ENCODE data around the gene SYT1. TPM values are rescaled to one million over a fixed set of nuclear protein-coding genes. Genes with fewer than 3 reads are reported as not detected.

SYT1 gene
- total RNA-seq, 1 donor from 2014 or later: 2.1 TPM

DNA sequence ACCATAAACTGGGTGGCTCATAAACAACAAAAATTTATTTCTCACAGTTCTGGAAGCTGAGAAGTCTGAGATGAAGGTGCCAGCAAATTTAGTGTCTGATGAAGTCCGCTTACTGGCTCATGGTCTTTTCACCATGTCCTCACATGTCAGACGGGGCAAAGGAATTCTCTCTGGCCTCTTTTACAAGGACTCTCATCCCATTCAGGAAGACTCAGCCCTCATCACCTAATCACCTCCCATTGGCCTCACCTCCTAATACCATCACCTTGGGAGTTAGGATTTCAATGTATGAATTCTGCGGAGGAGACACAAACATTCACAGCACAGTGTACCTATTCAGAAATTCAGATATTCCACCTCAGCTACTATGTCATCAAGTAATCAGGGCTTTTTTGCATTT lies 468.6 kb downstream of the SYT1 start:
- Histone ChIP-seq H3K36me3 (ENCODE audit: control insufficient read depth in 3 of 3, insufficient read depth in 3 of 3, low read length in 3 of 3) (no peaks in the 10 kb centered on the region), H3K4me3 (ENCODE audit: low read length in 3 of 3) (no peak overlapping the region), H3K9ac (ENCODE audit: low read depth in 1 of 3, low read length in 3 of 3) (no peak overlapping the region), H3K4me1 (ENCODE audit: control insufficient read depth in 3 of 3, insufficient read depth in 3 of 3, low read length in 3 of 3) (no peaks in the 10 kb centered on the region), H3K27me3 (ENCODE audit: control insufficient read depth in 3 of 3, insufficient read depth in 3 of 3, low read length in 3 of 3) (peaks cover 0 to 2% (median 0%) of the 10 kb centered on the region in 3 donors), H3K9me3 (ENCODE audit: control insufficient read depth in 3 of 3, low read length in 3 of 3) (no peaks in the 10 kb centered on the region), H3K27ac (ENCODE audit: low read depth, low read length) (no peak overlapping the region)

DNA sequence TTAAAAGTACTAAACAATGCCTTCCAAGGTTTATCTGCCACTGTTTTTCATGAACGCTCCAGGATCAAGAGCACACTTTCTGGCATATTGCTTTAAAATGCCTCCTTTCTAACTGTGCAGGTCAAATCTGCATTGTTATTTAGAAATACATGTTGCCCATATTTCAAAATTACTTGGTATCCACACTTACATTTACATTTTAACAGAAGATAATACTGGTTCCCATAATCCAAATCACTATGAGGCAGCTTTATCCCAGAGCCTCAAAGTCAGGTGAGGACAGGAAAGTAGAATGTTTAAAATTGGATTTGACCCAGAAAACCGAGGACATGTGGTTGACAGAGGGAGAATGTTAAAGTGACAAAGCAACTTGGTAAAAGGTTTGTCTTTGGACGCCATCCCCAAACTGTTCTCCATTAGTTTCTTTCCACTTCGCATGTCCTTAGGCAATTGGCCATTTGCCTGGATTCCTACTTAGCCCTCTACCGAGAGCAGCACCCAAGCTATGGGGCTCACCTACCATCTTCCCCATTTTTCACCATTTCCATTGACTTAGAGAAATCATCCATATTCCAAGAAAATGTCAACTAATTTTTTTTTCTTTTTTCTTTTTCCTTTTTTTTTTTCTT lies 473.2 kb downstream of the SYT1 start:
- Histone ChIP-seq H3K36me3 (ENCODE audit: control insufficient read depth in 3 of 3, insufficient read depth in 3 of 3, low read length in 3 of 3) (no peaks in the 10 kb centered on the region), H3K4me3 (ENCODE audit: low read length in 3 of 3) (no peak overlapping the region), H3K9ac (ENCODE audit: low read depth in 1 of 3, low read length in 3 of 3) (no peak overlapping the region), H3K27ac (ENCODE audit: low read depth, low read length) (no peak overlapping the region), H3K9me3 (ENCODE audit: control insufficient read depth in 3 of 3, low read length in 3 of 3) (no peaks in the 10 kb centered on the region), H3K4me1 (ENCODE audit: control insufficient read depth in 3 of 3, insufficient read depth in 3 of 3, low read length in 3 of 3) (no peaks in the 10 kb centered on the region), H3K27me3 (ENCODE audit: control insufficient read depth in 3 of 3, insufficient read depth in 3 of 3, low read length in 3 of 3) (peaks cover 0 to 2% (median 0%) of the 10 kb centered on the region in 3 donors)

DNA sequence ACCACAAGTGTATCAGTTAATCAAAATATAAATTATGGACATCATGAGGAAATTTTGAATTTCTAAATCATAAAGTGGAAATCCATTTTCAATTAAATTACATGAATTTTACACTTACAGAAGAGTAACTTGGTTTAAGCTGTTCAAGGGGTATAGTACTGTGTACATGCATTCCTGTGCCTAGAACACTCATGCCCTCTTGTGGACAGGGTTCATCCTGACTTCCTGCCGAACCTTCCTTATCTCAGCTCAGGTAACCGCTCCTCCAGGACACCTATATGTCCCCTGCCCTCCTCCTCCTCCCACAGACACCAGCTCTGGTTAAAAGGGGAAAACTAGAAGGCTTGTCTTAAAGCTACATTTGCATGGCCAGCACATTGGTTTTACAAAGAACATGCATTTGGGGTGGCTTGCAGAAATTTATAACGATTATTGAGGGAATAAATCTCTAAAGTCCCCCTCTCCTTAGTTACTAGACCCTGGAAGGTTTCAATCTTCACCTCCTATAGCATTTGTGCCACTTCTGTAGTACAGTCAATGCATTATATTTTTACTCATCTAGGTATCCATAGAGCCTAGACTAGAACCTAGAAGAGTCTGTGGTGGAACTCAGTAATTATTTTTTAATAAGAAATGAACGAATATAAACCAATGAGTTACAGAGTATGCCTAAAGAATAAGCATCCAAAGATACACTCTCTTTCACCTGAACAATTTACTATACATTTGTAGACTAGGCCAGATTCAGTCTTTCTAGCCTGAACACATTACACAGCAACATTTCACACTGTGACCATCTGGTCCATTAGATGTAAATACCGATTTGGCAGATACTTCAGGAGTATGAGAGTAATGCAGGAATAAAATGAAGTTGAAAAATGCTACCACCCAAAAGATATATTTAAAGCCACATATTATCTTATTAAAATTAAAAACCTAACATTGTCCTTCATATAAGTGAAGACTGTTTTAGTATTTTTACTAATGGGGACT lies 480.6 kb downstream of the SYT1 start:
- no peak overlapping the region for H3K4me3 ChIP-seq (ENCODE audit: low read length in 3 of 3)
- H3K27me3 ChIP-seq (ENCODE audit: control insufficient read depth in 3 of 3, insufficient read depth in 3 of 3, low read length in 3 of 3): no peaks in the 10 kb centered on the region
- no peak overlapping the region for H3K27ac ChIP-seq (ENCODE audit: low read depth, low read length)
- H3K9ac ChIP-seq (ENCODE audit: low read depth in 1 of 3, low read length in 3 of 3): no peak overlapping the region
- no peaks in the 10 kb centered on the region for H3K9me3 ChIP-seq (ENCODE audit: control insufficient read depth in 3 of 3, low read length in 3 of 3)
- no peaks in the 10 kb centered on the region for H3K36me3 ChIP-seq (ENCODE audit: control insufficient read depth in 3 of 3, insufficient read depth in 3 of 3, low read length in 3 of 3)
- H3K4me1 ChIP-seq (ENCODE audit: control insufficient read depth in 3 of 3, insufficient read depth in 3 of 3, low read length in 3 of 3): no peaks in the 10 kb centered on the region

DNA sequence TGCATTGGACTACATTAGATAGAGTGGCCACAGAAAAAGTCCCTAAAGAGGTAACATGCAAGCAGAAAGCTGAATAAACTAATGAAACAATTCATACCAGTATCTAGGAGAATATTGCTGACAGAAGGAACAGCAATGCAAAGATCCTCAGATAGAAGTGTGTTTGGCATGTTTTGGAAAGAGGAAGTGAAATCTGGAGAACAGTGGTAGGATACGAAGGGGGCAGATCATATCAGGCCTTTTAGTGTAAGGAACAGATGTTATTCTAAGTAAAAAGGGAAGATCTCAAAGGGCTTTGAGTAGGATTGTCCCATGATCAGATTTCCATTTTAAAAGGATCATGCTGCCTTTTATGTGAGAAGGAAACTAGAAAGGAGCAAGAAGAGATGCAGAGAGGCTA lies 483.3 kb downstream of the SYT1 start:
- Histone ChIP-seq H3K27ac (ENCODE audit: low read depth, low read length) (no peak overlapping the region), H3K27me3 (ENCODE audit: control insufficient read depth in 3 of 3, insufficient read depth in 3 of 3, low read length in 3 of 3) (no peaks in the 10 kb centered on the region), H3K9ac (ENCODE audit: low read depth in 1 of 3, low read length in 3 of 3) (no peak overlapping the region), H3K36me3 (ENCODE audit: control insufficient read depth in 3 of 3, insufficient read depth in 3 of 3, low read length in 3 of 3) (no peaks in the 10 kb centered on the region), H3K4me1 (ENCODE audit: control insufficient read depth in 3 of 3, insufficient read depth in 3 of 3, low read length in 3 of 3) (no peaks in the 10 kb centered on the region), H3K9me3 (ENCODE audit: control insufficient read depth in 3 of 3, low read length in 3 of 3) (no peaks in the 10 kb centered on the region), H3K4me3 (ENCODE audit: low read length in 3 of 3) (no peak overlapping the region)

DNA sequence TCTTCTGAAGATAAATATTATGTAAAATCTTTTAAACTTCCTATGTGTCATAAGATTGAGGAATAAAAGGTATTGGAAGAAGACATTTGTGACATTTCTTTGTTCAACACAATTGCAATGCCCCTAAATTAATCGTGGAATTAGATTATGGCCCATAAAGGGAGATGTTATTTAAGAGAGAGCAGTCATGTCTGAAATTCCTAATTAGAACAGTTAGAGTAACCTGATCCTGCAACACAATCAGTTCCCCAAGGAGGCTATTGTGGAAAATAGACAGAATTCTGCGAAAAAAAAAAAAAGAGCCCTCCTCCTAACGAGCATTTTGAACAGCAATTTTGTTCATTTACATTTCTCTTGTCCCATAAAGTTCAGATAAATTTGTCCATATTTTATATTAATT lies 486.7 kb downstream of the SYT1 start:
- no peaks in the 10 kb centered on the region for H3K9me3 ChIP-seq (ENCODE audit: control insufficient read depth in 3 of 3, low read length in 3 of 3)
- H3K4me3 ChIP-seq (ENCODE audit: low read length in 3 of 3): no peak overlapping the region
- no peaks in the 10 kb centered on the region for H3K4me1 ChIP-seq (ENCODE audit: control insufficient read depth in 3 of 3, insufficient read depth in 3 of 3, low read length in 3 of 3)
- no peaks in the 10 kb centered on the region for H3K27me3 ChIP-seq (ENCODE audit: control insufficient read depth in 3 of 3, insufficient read depth in 3 of 3, low read length in 3 of 3)
- no peak overlapping the region for H3K9ac ChIP-seq (ENCODE audit: low read depth in 1 of 3, low read length in 3 of 3)
- H3K27ac ChIP-seq (ENCODE audit: low read depth, low read length): no peak overlapping the region
- H3K36me3 ChIP-seq (ENCODE audit: control insufficient read depth in 3 of 3, insufficient read depth in 3 of 3, low read length in 3 of 3): no peaks in the 10 kb centered on the region

DNA sequence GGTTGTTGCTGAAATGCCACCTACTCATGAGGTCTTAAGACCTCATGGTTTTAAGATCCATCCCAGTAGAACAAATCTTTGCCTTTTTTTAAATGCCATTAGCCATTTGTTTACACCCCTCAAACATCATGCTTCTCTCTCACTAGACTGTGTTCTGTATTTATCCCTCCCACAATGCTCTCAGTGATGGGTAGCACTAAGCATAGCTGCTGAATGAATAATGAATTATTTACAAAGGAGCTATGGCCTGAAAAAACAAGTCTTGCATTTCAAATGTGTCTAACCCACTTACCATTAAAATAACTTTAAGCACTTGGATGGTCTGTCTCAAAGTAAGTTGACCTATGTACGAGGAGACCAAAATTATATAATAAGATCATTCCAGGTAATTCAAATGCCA lies 491.6 kb downstream of the SYT1 start:
- H3K9me3 ChIP-seq (ENCODE audit: control insufficient read depth in 3 of 3, low read length in 3 of 3): no peaks in the 10 kb centered on the region
- no peaks in the 10 kb centered on the region for H3K36me3 ChIP-seq (ENCODE audit: control insufficient read depth in 3 of 3, insufficient read depth in 3 of 3, low read length in 3 of 3)
- no peak overlapping the region for H3K4me3 ChIP-seq (ENCODE audit: low read length in 3 of 3)
- H3K4me1 ChIP-seq (ENCODE audit: control insufficient read depth in 3 of 3, insufficient read depth in 3 of 3, low read length in 3 of 3): no peaks in the 10 kb centered on the region
- no peak overlapping the region for H3K27ac ChIP-seq (ENCODE audit: low read depth, low read length)
- H3K27me3 ChIP-seq (ENCODE audit: control insufficient read depth in 3 of 3, insufficient read depth in 3 of 3, low read length in 3 of 3): no peaks in the 10 kb centered on the region
- H3K9ac ChIP-seq (ENCODE audit: low read depth in 1 of 3, low read length in 3 of 3): no peak overlapping the region

DNA sequence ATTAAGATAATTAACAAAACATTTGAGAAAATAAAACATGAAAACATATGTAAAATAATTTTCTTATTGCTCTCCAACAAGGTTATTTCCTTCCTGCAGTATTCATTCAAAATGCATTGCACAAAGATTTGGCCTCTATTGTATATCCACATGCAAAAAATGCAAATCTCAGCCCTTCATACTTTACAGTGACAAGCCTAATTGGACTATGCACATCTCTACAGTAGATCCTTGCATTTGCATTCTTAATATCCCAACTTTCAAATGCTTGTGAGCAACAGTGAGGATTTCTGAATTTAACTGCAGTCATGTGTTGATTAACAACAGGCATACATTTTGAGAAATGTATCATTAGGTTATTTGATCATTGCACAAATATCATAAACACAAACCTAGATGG lies 492.5 kb downstream of the SYT1 start:
- no peaks in the 10 kb centered on the region for H3K9me3 ChIP-seq (ENCODE audit: control insufficient read depth in 3 of 3, low read length in 3 of 3)
- no peaks in the 10 kb centered on the region for H3K36me3 ChIP-seq (ENCODE audit: control insufficient read depth in 3 of 3, insufficient read depth in 3 of 3, low read length in 3 of 3)
- H3K4me1 ChIP-seq (ENCODE audit: control insufficient read depth in 3 of 3, insufficient read depth in 3 of 3, low read length in 3 of 3): no peaks in the 10 kb centered on the region
- no peak overlapping the region for H3K27ac ChIP-seq (ENCODE audit: low read depth, low read length)
- no peak overlapping the region for H3K4me3 ChIP-seq (ENCODE audit: low read length in 3 of 3)
- H3K9ac ChIP-seq (ENCODE audit: low read depth in 1 of 3, low read length in 3 of 3): no peak overlapping the region
- no peaks in the 10 kb centered on the region for H3K27me3 ChIP-seq (ENCODE audit: control insufficient read depth in 3 of 3, insufficient read depth in 3 of 3, low read length in 3 of 3)

DNA sequence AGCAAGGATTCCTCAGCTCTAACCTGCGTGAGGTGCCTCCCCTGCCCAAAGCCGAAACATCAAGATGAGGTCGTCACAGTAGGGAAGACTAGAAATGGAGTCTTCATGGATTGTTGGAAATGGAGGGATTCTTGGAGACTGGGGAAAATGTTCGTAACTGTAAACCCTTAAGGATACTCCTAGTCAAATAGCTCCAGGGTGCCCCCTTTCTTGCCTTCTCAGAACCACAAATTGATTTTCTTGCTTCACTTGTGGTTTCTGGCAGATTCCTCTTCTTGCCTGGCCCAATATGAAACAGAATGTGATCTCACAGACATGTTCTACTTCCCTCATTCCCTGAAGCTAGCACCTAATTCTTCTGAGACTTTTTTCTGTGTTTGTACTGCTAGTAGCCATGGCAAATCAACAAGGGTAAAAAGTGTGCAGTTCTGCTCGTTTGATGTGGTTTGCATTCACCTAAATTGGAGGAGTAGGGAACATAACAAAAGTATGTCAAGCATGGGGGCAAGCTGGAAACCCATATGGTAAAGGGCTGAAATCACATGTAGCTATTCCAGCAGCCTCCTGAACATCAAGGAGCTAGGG lies 494.2 kb downstream of the SYT1 start:
- H3K4me3 ChIP-seq (ENCODE audit: low read length in 3 of 3): no peak overlapping the region

DNA sequence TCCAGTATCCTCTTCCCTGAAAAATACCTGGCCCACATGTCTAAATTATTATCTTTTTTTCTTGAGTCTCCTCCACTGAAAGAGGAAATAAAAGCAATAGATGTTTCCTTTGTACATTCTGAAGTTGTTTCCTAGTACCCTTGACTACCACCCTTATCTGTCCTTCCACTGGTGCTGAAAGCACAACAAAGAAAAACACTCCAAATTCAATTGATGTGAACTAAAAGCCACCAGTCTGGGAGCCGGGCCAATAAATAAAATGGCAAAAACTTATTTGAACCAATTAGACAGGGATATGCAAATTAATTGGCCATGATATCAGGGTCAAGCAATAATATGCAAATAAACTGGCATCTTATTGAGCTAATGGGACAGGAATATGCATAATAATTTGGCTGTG lies 495.7 kb downstream of the SYT1 start:
- no peaks in the 10 kb centered on the region for H3K4me1 ChIP-seq (ENCODE audit: control insufficient read depth in 3 of 3, insufficient read depth in 3 of 3, low read length in 3 of 3)
- H3K27ac ChIP-seq (ENCODE audit: low read depth, low read length): no peak overlapping the region
- H3K4me3 ChIP-seq (ENCODE audit: low read length in 3 of 3): no peak overlapping the region
- no peaks in the 10 kb centered on the region for H3K27me3 ChIP-seq (ENCODE audit: control insufficient read depth in 3 of 3, insufficient read depth in 3 of 3, low read length in 3 of 3)
- H3K9me3 ChIP-seq (ENCODE audit: control insufficient read depth in 3 of 3, low read length in 3 of 3): no peaks in the 10 kb centered on the region
- H3K36me3 ChIP-seq (ENCODE audit: control insufficient read depth in 3 of 3, insufficient read depth in 3 of 3, low read length in 3 of 3): no peaks in the 10 kb centered on the region
- no peak overlapping the region for H3K9ac ChIP-seq (ENCODE audit: low read depth in 1 of 3, low read length in 3 of 3)

More for the DNA sequence above, 494.2 kb downstream of the SYT1 start:
- Histone ChIP-seq H3K27ac (ENCODE audit: low read depth, low read length) (no peak overlapping the region), H3K27me3 (ENCODE audit: control insufficient read depth in 3 of 3, insufficient read depth in 3 of 3, low read length in 3 of 3) (no peaks in the 10 kb centered on the region), H3K9me3 (ENCODE audit: control insufficient read depth in 3 of 3, low read length in 3 of 3) (no peaks in the 10 kb centered on the region), H3K36me3 (ENCODE audit: control insufficient read depth in 3 of 3, insufficient read depth in 3 of 3, low read length in 3 of 3) (no peaks in the 10 kb centered on the region), H3K9ac (ENCODE audit: low read depth in 1 of 3, low read length in 3 of 3) (no peak overlapping the region), H3K4me1 (ENCODE audit: control insufficient read depth in 3 of 3, insufficient read depth in 3 of 3, low read length in 3 of 3) (no peaks in the 10 kb centered on the region)

DNA sequence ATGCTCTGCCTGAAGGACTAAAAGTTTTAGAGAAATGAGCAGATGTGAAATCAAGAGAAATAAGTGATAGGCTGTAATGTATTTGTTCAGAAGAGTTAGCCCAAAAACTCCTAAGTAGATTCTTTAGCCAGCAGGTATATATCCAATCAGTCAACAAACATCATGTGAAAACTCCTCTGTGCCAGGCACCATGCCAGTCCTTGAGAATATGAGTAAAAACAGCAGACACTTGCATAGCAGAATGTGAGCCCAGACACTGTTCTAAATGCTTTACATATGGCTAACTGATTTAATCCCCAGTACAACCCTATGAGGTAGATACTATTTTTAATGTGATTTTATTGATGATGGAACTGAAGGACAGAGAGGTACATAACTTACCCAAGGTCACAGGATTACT lies 496.4 kb downstream of the SYT1 start:
- no peak overlapping the region for H3K4me3 ChIP-seq (ENCODE audit: low read length in 3 of 3)
- H3K4me1 ChIP-seq (ENCODE audit: control insufficient read depth in 3 of 3, insufficient read depth in 3 of 3, low read length in 3 of 3): no peaks in the 10 kb centered on the region
- H3K9me3 ChIP-seq (ENCODE audit: control insufficient read depth in 3 of 3, low read length in 3 of 3): no peaks in the 10 kb centered on the region
- no peak overlapping the region for H3K9ac ChIP-seq (ENCODE audit: low read depth in 1 of 3, low read length in 3 of 3)
- no peaks in the 10 kb centered on the region for H3K36me3 ChIP-seq (ENCODE audit: control insufficient read depth in 3 of 3, insufficient read depth in 3 of 3, low read length in 3 of 3)
- H3K27me3 ChIP-seq (ENCODE audit: control insufficient read depth in 3 of 3, insufficient read depth in 3 of 3, low read length in 3 of 3): no peaks in the 10 kb centered on the region
- H3K27ac ChIP-seq (ENCODE audit: low read depth, low read length): no peak overlapping the region
